Panc1 (cell line): ENCODE data around the gene CCDC50.

Source experiments
- REST ChIP-seq, 2 experiments: IDR thresholded peaks; 2 replicates each; pipeline ENCODE4 v1.6.1; 2011 to 2012; ENCODE audit warnings: low read depth in 2 of 2, control low read depth in 1 of 2, low read length in 1 of 2, mild to moderate bottlenecking in 1 of 2, moderate library complexity in 1 of 2; ENCODE audit not compliant: insufficient read depth in 1 of 2
- TCF7L2 ChIP-seq: IDR thresholded peaks from 2 replicates; pipeline ENCODE4 v1.6.1; 2011; ENCODE audit warnings: mild to moderate bottlenecking, low read depth, low read length, inconsistent platforms
- TF ChIP-seq, protein P1 (sequence below): fragments of 450-650 bp; IDR thresholded peaks from 2 replicates; pipeline ENCODE4 v1.5.1; 2017; ENCODE audit warnings: mild to moderate bottlenecking

GRCh38 chr3:191440532-191440931 is 111.3 kb downstream of the CCDC50 start:
- TF ChIP-seq, protein P1, sequence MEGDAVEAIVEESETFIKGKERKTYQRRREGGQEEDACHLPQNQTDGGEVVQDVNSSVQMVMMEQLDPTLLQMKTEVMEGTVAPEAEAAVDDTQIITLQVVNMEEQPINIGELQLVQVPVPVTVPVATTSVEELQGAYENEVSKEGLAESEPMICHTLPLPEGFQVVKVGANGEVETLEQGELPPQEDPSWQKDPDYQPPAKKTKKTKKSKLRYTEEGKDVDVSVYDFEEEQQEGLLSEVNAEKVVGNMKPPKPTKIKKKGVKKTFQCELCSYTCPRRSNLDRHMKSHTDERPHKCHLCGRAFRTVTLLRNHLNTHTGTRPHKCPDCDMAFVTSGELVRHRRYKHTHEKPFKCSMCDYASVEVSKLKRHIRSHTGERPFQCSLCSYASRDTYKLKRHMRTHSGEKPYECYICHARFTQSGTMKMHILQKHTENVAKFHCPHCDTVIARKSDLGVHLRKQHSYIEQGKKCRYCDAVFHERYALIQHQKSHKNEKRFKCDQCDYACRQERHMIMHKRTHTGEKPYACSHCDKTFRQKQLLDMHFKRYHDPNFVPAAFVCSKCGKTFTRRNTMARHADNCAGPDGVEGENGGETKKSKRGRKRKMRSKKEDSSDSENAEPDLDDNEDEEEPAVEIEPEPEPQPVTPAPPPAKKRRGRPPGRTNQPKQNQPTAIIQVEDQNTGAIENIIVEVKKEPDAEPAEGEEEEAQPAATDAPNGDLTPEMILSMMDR, result no peak
- TF ChIP-seq TCF7L2 (no peak), REST (IDR thresholded peaks at IDR 0.05; ENCODE audit: insufficient read depth in 1 of 2, low read depth in 2 of 2, low read length in 1 of 2) (no peak)
